Upper lobe of left lung (tissue), 6 donors: ENCODE measurements around the gene CAT. TPM values are rescaled to one million over a fixed set of nuclear protein-coding genes. Genes with fewer than 3 reads are reported as not detected.

ENCODE experiments used
- ATAC-seq, 2 donors: fragments of 200-7000 bp; cut with Tn5 transposase; one replicate each; pipeline ENCODE4 v1.9.1; 2022; ENCODE audit warnings: mild to moderate bottlenecking in 2 of 2, moderate library complexity in 2 of 2; ENCODE audit not compliant: low FRiP score in 2 of 2
- DNase-seq, 2 donors: peaks; one replicate each; pipeline ENCODE4 v3.0.0-alpha.2; 2019 to 2020
- H3K27ac ChIP-seq, 4 donors: fragments of 200-600 bp; sonication (generic); one replicate each; pipeline ENCODE4 v1.5.1; 2016 to 2019
- H3K27me3 ChIP-seq, 4 donors: fragments of 200-600 bp; sonication (generic); one replicate each; pipeline ENCODE4 v1.5.1; 2017 to 2019
- H3K36me3 ChIP-seq, 4 donors: fragments of 200-600 bp; sonication (generic); one replicate each; pipeline ENCODE4 v1.5.1; 2016 to 2019
- H3K4me1 ChIP-seq, 4 donors: fragments of 200-600 bp; sonication (generic); one replicate each; pipeline ENCODE4 v1.5.1; 2018 to 2019
- H3K4me3 ChIP-seq, 4 donors: fragments of 200-600 bp; sonication (generic); one replicate each; pipeline ENCODE4 v1.5.1; 2017 to 2019; ENCODE audit warnings: mild to moderate bottlenecking in 2 of 4, moderate library complexity in 1 of 4
- H3K9me3 ChIP-seq, 4 donors: fragments of 200-600 bp; sonication (generic); one replicate each; pipeline ENCODE4 v1.5.1; 2018 to 2019
- CTCF ChIP-seq, 6 experiments: fragments of 450-650 bp in 4 of 6; fragments of 200-600 bp in 2 of 6; sonication (generic) in 2 of 6; IDR thresholded peaks; one replicate each; pipeline ENCODE4 v1.5.1; 2016 to 2019; ENCODE audit warnings: antibody characterized with exemption in 6 of 6
- EP300 ChIP-seq, 4 donors: sonication (generic); formaldehyde crosslinking; IDR thresholded peaks; one replicate each; pipeline ENCODE4 v1.5.1; 2017; ENCODE audit warnings: antibody characterized with exemption in 4 of 4, control low read depth in 2 of 4
- POLR2A ChIP-seq, 4 donors: fragments of 450-650 bp; IDR thresholded peaks; one replicate each; pipeline ENCODE4 v1.5.1; 2016 to 2017; ENCODE audit warnings: antibody characterized with exemption in 4 of 4, mild to moderate bottlenecking in 2 of 4
- POLR2AphosphoS5 ChIP-seq, 2 donors: sonication (generic); formaldehyde crosslinking; IDR thresholded peaks; one replicate each; pipeline ENCODE4 v1.5.1; 2017; ENCODE audit warnings: antibody characterized with exemption in 2 of 2
- WGBS, 2 donors: methylation state at CpG; one replicate each; pipeline ENCODE4 v1.1.5; 2017 to 2018; 5-methylcytosine and 5-hydroxymethylcytosine counted together
- total RNA-seq, 6 donors: library from RNA; depleted of rRNA in 4 of 6; stranded (reverse); fragments of >200 nt in 4 of 6; gene quantifications; one replicate each; pipeline versions ENCODE4 v1.1.0 to v1.2.1, GENCODE V29; 2016 to 2021
- donor health status: DM: no; HTN: no; CAD: no; lungs with moderate emphysema.
- donor health status: DM: no; HTN: yes; CAD: no; lungs with severe emphysema.

CAT gene
- total RNA-seq, 6 donors from 2014 or later = 133 to 380 (median 185) TPM

- peaks cover 14 to 43% (median 28%) of the 10 kb centered on the region in 4 donors for H3K36me3 ChIP-seq
- no peaks in the 10 kb centered on the region for H3K27me3 ChIP-seq
- DNase-seq (no peak), ATAC-seq (no peak)
- H3K4me1 ChIP-seq = peaks cover 30 to 47% (median 44%) of the 10 kb centered on the region in 4 donors
- no peak overlapping the region for H3K4me3 ChIP-seq
- H3K27ac ChIP-seq = peak overlapping the region in 2 of 4 donors; percentile 31 to 32
- TF ChIP-seq POLR2AphosphoS5 (IDR thresholded peaks at IDR 0.05) = no peak
- TF ChIP-seq EP300 (IDR thresholded peaks at IDR 0.05) = no peak
- TF ChIP-seq POLR2A (IDR thresholded peaks at IDR 0.05) = no peak
- 77% methylated on average over 11 of the region's 11 CpGs for WGBS, 2 donors
- H3K9me3 ChIP-seq = no peaks in the 10 kb centered on the region
Measured at GRCh38 chr11:34448223-34448994, 9.7 kb downstream of the CAT start.

DNA sequence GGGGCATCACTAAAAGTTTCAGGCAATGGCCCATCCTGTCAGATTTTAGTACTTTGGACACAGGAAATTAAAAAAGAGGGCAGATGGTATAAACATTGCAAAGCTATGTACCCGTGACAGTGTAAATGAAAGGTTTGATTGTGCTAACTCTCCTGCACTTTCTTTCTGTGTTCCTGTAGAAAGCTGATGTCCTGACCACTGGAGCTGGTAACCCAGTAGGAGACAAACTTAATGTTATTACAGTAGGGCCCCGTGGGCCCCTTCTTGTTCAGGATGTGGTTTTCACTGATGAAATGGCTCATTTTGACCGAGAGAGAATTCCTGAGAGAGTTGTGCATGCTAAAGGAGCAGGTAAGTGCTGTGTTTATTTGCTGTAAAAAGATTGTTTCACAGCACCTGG lies 10.3 kb downstream of the CAT start:
- WGBS, 2 donors = 33 to 34% methylated on average over 3 of the region's 3 CpGs
- H3K27me3 ChIP-seq = no peaks in the 10 kb centered on the region
- H3K4me1 ChIP-seq = peaks cover 25 to 41% (median 38%) of the 10 kb centered on the region in 4 donors
- TF ChIP-seq POLR2A (IDR thresholded peaks at IDR 0.05) (no peak), CTCF (IDR thresholded peaks at IDR 0.05) (no peak), POLR2AphosphoS5 (IDR thresholded peaks at IDR 0.05) (no peak)
- peak overlapping the region in 2 of 4 donors; percentile 31 to 32 for H3K27ac ChIP-seq
- DNase-seq (no peak), ATAC-seq (no peak)
- H3K36me3 ChIP-seq = peaks cover 19 to 49% (median 34%) of the 10 kb centered on the region in 4 donors
- H3K9me3 ChIP-seq = no peaks in the 10 kb centered on the region
- H3K4me3 ChIP-seq = no peak overlapping the region

DNA sequence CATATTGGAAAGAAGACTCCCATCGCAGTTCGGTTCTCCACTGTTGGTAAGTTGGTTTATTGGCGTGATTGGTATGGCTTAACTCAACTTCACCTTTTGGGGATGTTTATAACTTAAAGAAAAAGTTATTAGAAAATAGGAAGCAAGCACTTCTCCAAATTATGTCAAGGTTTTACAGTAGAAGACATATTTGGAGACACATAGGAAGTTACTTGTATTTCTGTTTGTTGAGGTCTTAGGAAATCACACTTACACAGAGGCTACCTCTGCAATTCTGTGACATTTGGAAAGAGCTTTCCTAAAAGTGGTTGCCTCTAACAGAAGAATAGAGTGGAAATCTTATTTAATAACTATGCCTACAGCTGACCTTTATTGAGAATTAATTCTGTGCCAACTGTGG lies 12.3 kb downstream of the CAT start:
- Histone ChIP-seq H3K4me3 (no peak overlapping the region), H3K27me3 (no peaks in the 10 kb centered on the region), H3K9me3 (no peaks in the 10 kb centered on the region), H3K27ac (peak overlapping the region in 1 of 4 donors; percentile 63), H3K36me3 (peaks cover 22 to 69% (median 50%) of the 10 kb centered on the region in 4 donors), H3K4me1 (peaks cover 21 to 35% (median 25%) of the 10 kb centered on the region in 4 donors)
- peak in 1 of 2 donors; percentile 39 for ATAC-seq
- no peak for DNase-seq
- 76 to 83% methylated on average over 3 of the region's 3 CpGs for WGBS, 2 donors
- no peak for TF ChIP-seq CTCF (IDR thresholded peaks at IDR 0.05)

GRCh38 chr11:34454308-34455032 lies 15.7 kb downstream of the CAT start:
- no peaks in the 10 kb centered on the region for H3K27me3 ChIP-seq
- H3K36me3 ChIP-seq = peaks cover 47 to 100% (median 74%) of the 10 kb centered on the region in 4 donors
- ATAC-seq (no peak), DNase-seq (no peak)
- H3K27ac ChIP-seq = no peak overlapping the region
- H3K4me1 ChIP-seq = peaks cover 0 to 3% (median 0%) of the 10 kb centered on the region in 4 donors
- no peaks in the 10 kb centered on the region for H3K9me3 ChIP-seq
- 83 to 95% methylated on average over 1 of the region's 1 CpG for WGBS, 2 donors
- H3K4me3 ChIP-seq = no peak overlapping the region
- TF ChIP-seq POLR2AphosphoS5 (IDR thresholded peaks at IDR 0.05) = no peak
- no peak for TF ChIP-seq POLR2A (IDR thresholded peaks at IDR 0.05)
- no peak for TF ChIP-seq EP300 (IDR thresholded peaks at IDR 0.05)
- TF ChIP-seq CTCF (IDR thresholded peaks at IDR 0.05) = no peak

- Histone ChIP-seq H3K4me1 (no peaks in the 10 kb centered on the region), H3K27ac (no peak overlapping the region), H3K4me3 (no peak overlapping the region), H3K36me3 (peaks cover 45 to 100% (median 73%) of the 10 kb centered on the region in 4 donors), H3K9me3 (no peaks in the 10 kb centered on the region), H3K27me3 (no peaks in the 10 kb centered on the region)
- ATAC-seq (no peak), DNase-seq (no peak)
- no peak for TF ChIP-seq POLR2A (IDR thresholded peaks at IDR 0.05)
- TF ChIP-seq CTCF (IDR thresholded peaks at IDR 0.05) = no peak
- TF ChIP-seq POLR2AphosphoS5 (IDR thresholded peaks at IDR 0.05) = no peak
- TF ChIP-seq EP300 (IDR thresholded peaks at IDR 0.05) = no peak
- WGBS, 2 donors = 91 to 100% methylated on average over 2 of the region's 2 CpGs
Measured at GRCh38 chr11:34457607-34458006, 18.9 kb downstream of the CAT start.
